GM11168 (cell line): Measurements from ENCODE around the gene GLTPD2.

Experiments used
- in situ Hi-C: fragments of 300-500 bp; cut with MboI; formaldehyde crosslinking; loops from one replicate; pipeline ENCODE4 v1.12.0; 2022; ENCODE audit warnings: low sequenced_read_pairs; ENCODE audit not compliant: unreplicated experiment

The GLTPD2 gene

GRCh38 chr17:4788807-4789700 is at the start of gene GLTPD2:
GLTPD2 (plus strand) TSS chr17:4788964; CDS start chr17:4789012, 48 bp downstream.
- in situ Hi-C loops, result no loop called here

GRCh38 chr17:4739122-4740024 is 49.4 kb upstream of the GLTPD2 start, which contains the start of the genes CXCL16 and ZMYND15:
CXCL16 (minus strand) TSS chr17:4739928; CDS start chr17:4739339, 589 bp downstream.
ZMYND15 (plus strand) TSS chr17:4739833; CDS start chr17:4740549, 716 bp downstream.
- in situ Hi-C loops, result no loop called here

DNA sequence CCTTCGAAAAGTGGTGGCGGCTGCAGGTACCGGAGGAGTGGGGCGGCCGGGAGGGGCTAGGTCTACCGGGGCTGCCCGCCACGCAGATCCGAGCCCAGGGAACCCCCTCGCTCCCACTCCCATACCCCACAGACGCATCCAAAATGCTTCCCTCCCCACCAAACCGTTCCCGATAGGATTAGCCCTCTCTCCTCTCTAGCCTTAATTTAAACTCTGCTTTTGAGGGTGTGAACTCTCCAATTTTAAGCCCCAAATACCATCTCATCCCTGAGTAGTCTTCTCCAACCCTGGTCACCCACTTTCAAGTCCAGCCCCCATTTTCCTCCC is 48.8 kb upstream of the GLTPD2 start:
- in situ Hi-C loops, result no loop called here

GRCh38 chr17:4740584-4740983 is 48.2 kb upstream of the GLTPD2 start:
- in situ Hi-C loops, result no loop called here

- in situ Hi-C loops, result no loop called here
These were observed 47.2 kb upstream of the GLTPD2 start for GRCh38 chr17:4741544-4741943.

DNA sequence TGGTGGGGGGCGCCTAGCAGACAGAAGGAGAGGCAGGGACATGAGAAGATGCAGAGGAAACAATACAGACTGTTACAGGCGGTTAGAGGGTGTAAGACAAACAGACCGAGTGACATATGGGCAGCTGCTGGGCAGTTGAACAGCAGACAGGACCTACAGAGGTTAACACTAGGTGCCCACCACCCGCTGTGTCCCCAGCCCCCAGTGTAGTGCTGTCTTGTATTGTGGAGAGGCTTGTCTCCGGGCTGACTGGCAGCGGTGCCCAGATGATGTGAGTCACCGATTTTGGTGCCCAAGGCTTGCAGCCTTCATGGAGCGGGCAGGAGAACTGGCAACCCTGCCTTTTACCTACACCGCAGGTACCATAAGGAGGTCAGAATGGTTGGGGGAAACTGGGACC is 46.6 kb upstream of the GLTPD2 start:
- in situ Hi-C loops, result no loop called here

DNA sequence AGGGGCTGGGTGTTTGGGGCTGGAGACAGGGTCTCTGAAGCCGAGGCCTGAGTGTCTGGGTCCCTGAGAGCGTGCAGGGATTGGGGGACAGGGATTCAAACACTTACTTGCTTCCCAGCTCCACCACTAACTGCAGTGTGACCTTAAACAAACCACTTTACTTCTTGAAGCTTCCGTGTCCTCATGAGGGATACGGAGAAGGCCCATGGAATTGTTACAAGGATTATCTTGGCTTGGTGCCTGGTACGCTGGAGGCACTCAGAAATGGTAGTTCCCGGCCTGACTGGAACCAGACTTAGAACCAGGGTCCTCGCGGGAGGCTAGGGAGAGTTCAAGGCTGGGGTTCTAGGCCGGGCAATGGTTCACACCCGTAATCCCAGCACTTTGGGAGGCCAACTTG is 46.1 kb upstream of the GLTPD2 start:
- in situ Hi-C loops, result no loop called here

DNA sequence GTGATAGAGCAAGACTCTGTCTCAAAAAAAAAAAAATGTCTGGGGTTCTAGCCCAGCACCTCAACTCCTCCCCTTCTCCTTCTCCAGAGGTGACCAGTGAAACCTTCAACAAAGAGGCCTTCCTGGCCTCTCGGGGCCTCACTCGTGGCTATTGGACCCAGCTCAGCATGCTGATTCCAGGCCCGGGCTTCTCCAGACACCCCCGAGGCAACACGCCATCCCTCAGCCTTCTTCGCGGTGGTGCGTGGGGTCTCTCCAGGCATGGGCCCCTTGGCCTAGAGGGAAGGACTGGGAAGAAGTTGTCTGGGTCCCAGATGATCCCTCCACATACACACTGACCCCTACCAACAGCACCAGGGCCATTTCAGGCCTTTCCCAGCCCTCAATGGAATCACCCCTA is 45.5 kb upstream of the GLTPD2 start:
- in situ Hi-C loops, result no loop called here

DNA sequence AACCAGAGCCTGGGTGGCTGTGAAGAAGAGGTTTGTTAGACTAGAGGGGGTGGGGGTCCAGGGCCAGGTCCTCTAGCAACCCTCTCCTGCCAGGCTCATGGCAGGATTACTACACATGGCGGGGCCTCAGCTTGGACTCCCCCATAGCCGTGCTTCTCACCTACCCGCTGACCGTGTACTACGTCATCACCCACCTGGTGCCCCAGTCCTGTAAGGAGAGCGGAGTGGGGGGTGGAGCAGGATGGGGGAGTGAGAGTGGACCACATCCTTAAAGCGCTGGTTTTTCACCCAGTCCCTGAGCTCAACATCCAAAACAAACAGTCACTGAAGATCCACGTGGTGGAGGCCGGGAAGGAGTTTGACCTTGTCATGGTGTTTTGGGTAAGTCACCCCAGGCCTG is 44.9 kb upstream of the GLTPD2 start:
- in situ Hi-C loops, result no loop called here

- in situ Hi-C loops, result no loop called here
These were observed 43.5 kb upstream of the GLTPD2 start for GRCh38 chr17:4744999-4745969.

DNA sequence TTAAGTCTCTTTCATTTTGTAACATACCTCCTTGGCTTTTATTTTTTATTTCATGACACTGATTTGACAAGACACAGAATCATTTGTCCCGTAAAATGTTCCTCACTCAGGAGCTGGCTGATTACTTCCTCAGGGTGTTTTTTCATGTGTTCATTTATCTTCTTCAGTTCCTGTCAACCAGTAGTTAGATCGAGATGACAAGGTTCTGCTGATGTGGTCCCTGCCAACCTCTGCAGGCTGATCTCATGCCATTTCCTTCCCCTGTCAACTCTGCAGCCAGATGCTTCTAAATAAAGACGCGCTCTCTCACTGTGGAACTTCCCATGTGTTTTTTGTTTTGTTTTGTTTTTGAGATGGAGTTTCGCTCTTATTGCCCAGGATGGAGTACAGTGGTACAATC is 40.9 kb upstream of the GLTPD2 start:
- in situ Hi-C loops, result no loop called here

- in situ Hi-C loops, result no loop called here
These were observed 40.1 kb upstream of the GLTPD2 start for GRCh38 chr17:4748686-4749085.

DNA sequence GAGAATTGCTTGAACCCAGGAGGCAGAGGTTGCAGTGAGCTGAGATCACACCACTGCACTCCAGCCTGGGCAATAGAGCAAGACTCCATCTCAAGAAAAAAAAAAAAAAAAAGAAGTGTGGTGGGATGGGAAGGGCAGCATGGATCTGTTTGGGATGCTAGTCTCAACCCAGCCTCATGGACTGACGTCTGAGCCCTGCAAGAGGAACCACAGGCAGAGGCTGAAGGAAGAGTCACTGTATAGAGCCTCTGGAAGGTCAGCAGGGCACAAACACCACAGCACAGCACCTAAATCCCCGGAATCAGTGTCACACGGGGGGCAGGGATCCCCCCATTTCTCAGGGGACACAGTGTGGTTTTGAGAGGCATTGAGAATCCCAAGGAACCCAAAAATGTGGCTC is 38.2 kb upstream of the GLTPD2 start:
- in situ Hi-C loops, result no loop called here

- in situ Hi-C loops, result no loop called here
These were observed 36.8 kb upstream of the GLTPD2 start for GRCh38 chr17:4751932-4752331.

DNA sequence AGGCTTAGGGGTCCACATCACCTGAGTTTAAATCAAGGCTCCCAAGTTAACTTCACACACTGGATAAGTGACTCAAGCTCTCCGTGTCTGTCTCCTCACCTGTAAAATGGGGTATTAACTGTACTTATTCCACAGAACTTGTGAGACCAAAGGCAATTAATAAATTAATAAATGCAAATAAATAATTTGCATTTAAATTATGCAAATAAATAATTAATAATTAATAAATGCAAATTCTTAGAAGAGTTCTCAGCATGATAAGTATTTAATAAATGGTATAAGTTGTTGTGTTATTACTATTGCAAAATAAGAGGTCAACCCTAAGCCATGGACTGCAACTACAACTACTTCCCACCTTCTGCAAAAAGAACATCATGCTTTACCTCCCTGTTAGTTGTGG is 35.4 kb upstream of the GLTPD2 start:
- in situ Hi-C loops, result no loop called here

GRCh38 chr17:4759776-4760236 is 29.0 kb upstream of the GLTPD2 start:
- in situ Hi-C loops, result no loop called here

GRCh38 chr17:4764595-4764994 is 24.2 kb upstream of the GLTPD2 start:
- in situ Hi-C loops, result no loop called here

DNA sequence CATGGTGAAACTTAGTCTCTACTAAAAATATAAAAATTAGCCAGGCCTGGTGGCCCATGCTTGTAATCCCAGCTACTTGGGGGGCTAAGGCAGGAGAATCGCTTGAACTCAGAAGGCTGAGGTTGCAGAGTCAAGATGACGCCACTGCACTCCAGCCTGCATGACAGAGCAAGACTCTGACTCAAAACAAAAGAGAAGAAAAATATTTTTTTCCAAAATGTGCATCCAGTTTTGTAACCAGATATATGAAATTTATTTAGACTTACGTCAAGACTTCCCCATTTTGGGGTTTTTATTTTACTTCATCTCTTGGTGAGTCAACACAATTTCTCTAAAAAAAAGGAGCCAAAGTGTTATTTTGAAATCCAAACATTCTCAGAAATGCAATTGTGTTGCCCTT is 22.6 kb upstream of the GLTPD2 start:
- in situ Hi-C loops, result no loop called here

- in situ Hi-C loops, result no loop called here
These were observed 22.0 kb upstream of the GLTPD2 start for GRCh38 chr17:4766723-4767122.

GRCh38 chr17:4768298-4768697 is 20.5 kb upstream of the GLTPD2 start:
- in situ Hi-C loops, result no loop called here
